ENCODE results near the gene UROD.
A peak's percentile ranks its signal among the peaks of the same experiment; 100 is the strongest.
"Not testable (repeated sequence)": the region's sequence is repeated elsewhere in the genome, so short reads cannot be mapped to it uniquely, and the experiment has no call there.

Gene UROD

GRCh38 chr1:45011837-45012638, at the start of gene UROD:
UROD (plus strand) TSS chr1:45012254; CDS start chr1:45012266, 12 bp downstream.
- Histone ChIP-seq H3K9ac (ENCODE audit: insufficient read length, low read depth) (peak within 1 kb of the TSS; percentile 85), H3K4me3 (ENCODE audit: insufficient read length, low read depth) (peak within 1 kb of the TSS; percentile 90), H3K9me3 (ENCODE audit: insufficient read depth, low read length) (no peaks in the 10 kb centered on the region), H3K36me3 (ENCODE audit: insufficient read depth, insufficient read length, low read length) (peaks cover 63% of the 10 kb centered on the region), H3K27me3 (ENCODE audit: insufficient read depth, insufficient read length) (peaks cover 14% of the 10 kb centered on the region), H3K4me1 (ENCODE audit: insufficient read depth, insufficient read length) (peaks cover 20% of the 10 kb centered on the region)
- TF ChIP-seq SUZ12 (IDR thresholded peaks at IDR 0.05; ENCODE audit: extremely low read depth, insufficient read depth, insufficient read length) (no peak), ZNF274 (IDR thresholded peaks at IDR 0.05; ENCODE audit: low read depth, low read length) (no peak), YY1 (IDR thresholded peaks at IDR 0.05; ENCODE audit: insufficient read depth, insufficient read length) (peak; percentile 97)
- peak; percentile 98 for DNase-seq (ENCODE audit: low read depth, low spot score)

DNA sequence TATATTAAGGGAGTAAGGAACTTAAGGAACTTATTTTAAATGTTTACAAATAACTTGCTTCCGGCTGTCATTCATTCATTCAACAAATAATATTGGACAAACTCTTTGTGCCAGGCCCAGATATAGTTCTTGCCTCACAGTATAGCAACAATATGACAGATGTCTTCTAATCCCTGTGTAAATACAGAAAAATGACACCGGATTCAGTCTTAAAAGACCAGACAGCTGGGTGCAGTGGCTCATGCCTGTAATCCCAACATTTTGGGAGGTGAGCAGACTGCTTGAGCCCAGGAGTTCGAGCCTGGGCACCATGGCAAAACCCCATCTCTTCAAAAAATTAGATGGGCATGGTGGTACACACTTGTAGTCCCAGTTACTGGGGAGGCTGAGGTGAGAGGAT, 49.3 kb upstream of the UROD start:
- no peak for TF ChIP-seq ZNF274 (IDR thresholded peaks at IDR 0.05; ENCODE audit: low read depth, low read length)
- TF ChIP-seq YY1 (IDR thresholded peaks at IDR 0.05; ENCODE audit: insufficient read depth, insufficient read length): no peak
- no peak for TF ChIP-seq SUZ12 (IDR thresholded peaks at IDR 0.05; ENCODE audit: extremely low read depth, insufficient read depth, insufficient read length)
- no peaks in the 10 kb centered on the region for H3K9me3 ChIP-seq (ENCODE audit: insufficient read depth, low read length)
- H3K27me3 ChIP-seq (ENCODE audit: insufficient read depth, insufficient read length): no peaks in the 10 kb centered on the region
- no peaks in the 10 kb centered on the region for H3K4me1 ChIP-seq (ENCODE audit: insufficient read depth, insufficient read length)
- H3K4me3 ChIP-seq (ENCODE audit: insufficient read length, low read depth): no peak overlapping the region
- no peak overlapping the region for H3K9ac ChIP-seq (ENCODE audit: insufficient read length, low read depth)
- DNase-seq (ENCODE audit: low read depth, low spot score): no peak
- peaks cover 12% of the 10 kb centered on the region for H3K36me3 ChIP-seq (ENCODE audit: insufficient read depth, insufficient read length, low read length)

GRCh38 chr1:44964396-44964795, 47.7 kb upstream of the UROD start:
- H3K9ac ChIP-seq (ENCODE audit: insufficient read length, low read depth): no peak overlapping the region

GRCh38 chr1:44970317-44970716, 41.7 kb upstream of the UROD start:
- Histone ChIP-seq H3K9ac (ENCODE audit: insufficient read length, low read depth) (no peak overlapping the region), H3K27me3 (ENCODE audit: insufficient read depth, insufficient read length) (no peaks in the 10 kb centered on the region), H3K4me3 (ENCODE audit: insufficient read length, low read depth) (no peak overlapping the region), H3K4me1 (ENCODE audit: insufficient read depth, insufficient read length) (no peaks in the 10 kb centered on the region), H3K36me3 (ENCODE audit: insufficient read depth, insufficient read length, low read length) (peaks cover 37% of the 10 kb centered on the region), H3K9me3 (ENCODE audit: insufficient read depth, low read length) (no peaks in the 10 kb centered on the region)
- TF ChIP-seq YY1 (IDR thresholded peaks at IDR 0.05; ENCODE audit: insufficient read depth, insufficient read length): no peak
- no peak for TF ChIP-seq ZNF274 (IDR thresholded peaks at IDR 0.05; ENCODE audit: low read depth, low read length)
- TF ChIP-seq SUZ12 (IDR thresholded peaks at IDR 0.05; ENCODE audit: extremely low read depth, insufficient read depth, insufficient read length): no peak
- DNase-seq (ENCODE audit: low read depth, low spot score): no peak

More at GRCh38 chr1:44964396-44964795, 47.7 kb upstream of the UROD start:
- no peak for DNase-seq (ENCODE audit: low read depth, low spot score)
- Histone ChIP-seq H3K36me3 (ENCODE audit: insufficient read depth, insufficient read length, low read length) (peaks cover 6% of the 10 kb centered on the region), H3K4me1 (ENCODE audit: insufficient read depth, insufficient read length) (no peaks in the 10 kb centered on the region), H3K4me3 (ENCODE audit: insufficient read length, low read depth) (no peak overlapping the region), H3K9me3 (ENCODE audit: insufficient read depth, low read length) (no peaks in the 10 kb centered on the region), H3K27me3 (ENCODE audit: insufficient read depth, insufficient read length) (no peaks in the 10 kb centered on the region)
- TF ChIP-seq YY1 (IDR thresholded peaks at IDR 0.05; ENCODE audit: insufficient read depth, insufficient read length): no peak
- TF ChIP-seq SUZ12 (IDR thresholded peaks at IDR 0.05; ENCODE audit: extremely low read depth, insufficient read depth, insufficient read length): no peak
- TF ChIP-seq ZNF274 (IDR thresholded peaks at IDR 0.05; ENCODE audit: low read depth, low read length): no peak

- Histone ChIP-seq H3K4me1 (ENCODE audit: insufficient read depth, insufficient read length) (no peaks in the 10 kb centered on the region), H3K27me3 (ENCODE audit: insufficient read depth, insufficient read length) (no peaks in the 10 kb centered on the region), H3K4me3 (ENCODE audit: insufficient read length, low read depth) (no peak overlapping the region), H3K9ac (ENCODE audit: insufficient read length, low read depth) (no peak overlapping the region), H3K9me3 (ENCODE audit: insufficient read depth, low read length) (0 out of 2 replicates have a peak, but pooled peaks cover 14% of the 10 kb centered on the region), H3K36me3 (ENCODE audit: insufficient read depth, insufficient read length, low read length) (peaks cover 70% of the 10 kb centered on the region)
- no peak for DNase-seq (ENCODE audit: low read depth, low spot score)
- TF ChIP-seq YY1 (IDR thresholded peaks at IDR 0.05; ENCODE audit: insufficient read depth, insufficient read length) (no peak), SUZ12 (IDR thresholded peaks at IDR 0.05; ENCODE audit: extremely low read depth, insufficient read depth, insufficient read length) (no peak), ZNF274 (IDR thresholded peaks at IDR 0.05; ENCODE audit: low read depth, low read length) (no peak)
Observed at GRCh38 chr1:44973645-44974044, 38.4 kb upstream of the UROD start.

DNA sequence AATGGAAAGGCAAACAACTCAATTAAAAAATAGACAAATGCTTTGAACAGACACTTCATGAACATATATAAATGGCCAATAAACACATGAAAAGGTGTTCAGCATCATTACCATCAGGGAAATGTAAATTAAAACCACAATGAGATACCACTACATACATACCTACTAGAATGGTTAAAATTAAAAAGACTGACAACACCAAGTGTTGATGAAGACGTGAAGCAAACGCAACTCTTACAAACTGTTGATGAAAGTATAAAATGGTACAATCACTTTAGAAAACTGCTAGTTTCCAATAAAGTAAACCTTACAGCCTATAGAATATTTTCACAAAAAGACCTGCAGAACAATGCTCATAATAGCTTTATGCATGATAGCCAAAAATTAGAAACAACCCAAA, 35.8 kb upstream of the UROD start:
- H3K36me3 ChIP-seq (ENCODE audit: insufficient read depth, insufficient read length, low read length): peaks cover 88% of the 10 kb centered on the region
- no peak overlapping the region for H3K9ac ChIP-seq (ENCODE audit: insufficient read length, low read depth)
- H3K9me3 ChIP-seq (ENCODE audit: insufficient read depth, low read length): 0 out of 2 replicates have a peak, but pooled peaks cover 14% of the 10 kb centered on the region
- DNase-seq (ENCODE audit: low read depth, low spot score): no peak
- H3K4me1 ChIP-seq (ENCODE audit: insufficient read depth, insufficient read length): no peaks in the 10 kb centered on the region
- TF ChIP-seq ZNF274 (IDR thresholded peaks at IDR 0.05; ENCODE audit: low read depth, low read length): no peak
- H3K4me3 ChIP-seq (ENCODE audit: insufficient read length, low read depth): no peak overlapping the region
- H3K27me3 ChIP-seq (ENCODE audit: insufficient read depth, insufficient read length): no peaks in the 10 kb centered on the region

- H3K4me3 ChIP-seq (ENCODE audit: insufficient read length, low read depth); H3K27me3 ChIP-seq (ENCODE audit: insufficient read depth, insufficient read length); DNase-seq (ENCODE audit: low read depth, low spot score); H3K4me1 ChIP-seq (ENCODE audit: insufficient read depth, insufficient read length); H3K9ac ChIP-seq (ENCODE audit: insufficient read length, low read depth): not testable (repeated sequence)
- Histone ChIP-seq H3K36me3 (ENCODE audit: insufficient read depth, insufficient read length, low read length) (peaks cover 88% of the 10 kb centered on the region), H3K9me3 (ENCODE audit: insufficient read depth, low read length) (0 out of 2 replicates have a peak, but pooled peaks cover 14% of the 10 kb centered on the region)
Observed at GRCh38 chr1:44977372-44977771, 34.7 kb upstream of the UROD start.
